ENCODE measurements around the gene RER1.

RER1 gene

DNA sequence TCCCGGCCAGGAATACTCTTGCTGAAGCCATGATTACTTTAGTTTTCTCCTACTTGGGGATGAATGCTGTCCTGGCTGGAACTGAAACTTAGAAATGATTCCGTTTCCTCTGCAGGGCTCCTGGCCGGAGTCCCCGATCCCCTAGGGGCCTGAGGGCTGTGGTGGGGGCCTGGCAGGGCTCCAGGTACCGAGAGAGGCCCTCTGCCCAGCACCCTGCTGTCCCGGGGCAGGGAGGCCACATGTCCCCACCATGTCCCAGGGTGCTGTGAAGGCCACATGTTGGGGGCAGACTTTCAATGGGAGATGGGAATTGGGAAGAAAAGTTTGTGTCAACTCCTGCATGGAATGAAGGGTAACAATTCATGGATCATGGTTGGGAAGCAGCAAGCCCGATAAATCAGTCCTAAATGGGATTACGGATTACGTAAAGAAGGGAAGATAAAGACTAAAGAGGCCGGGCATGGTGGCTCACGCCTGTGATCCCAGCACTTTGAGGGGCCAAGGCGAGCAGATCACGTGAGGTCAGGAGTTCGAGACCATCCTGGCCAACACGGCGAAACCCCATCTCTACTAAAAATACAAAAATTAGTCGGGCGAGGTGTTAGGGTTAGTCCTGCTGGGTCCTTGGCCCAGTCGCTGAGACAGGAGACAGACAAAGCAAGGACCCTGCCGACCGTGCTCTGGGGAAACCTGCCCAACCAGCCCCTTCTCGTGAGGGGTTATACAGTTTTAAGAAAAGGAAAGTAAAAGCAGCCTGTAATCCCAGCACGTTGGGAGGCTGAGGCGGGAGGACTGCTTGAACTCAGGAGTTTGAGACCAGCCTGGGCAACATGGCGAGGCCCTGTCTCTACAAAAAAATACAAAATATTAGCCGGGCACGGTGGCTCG is 37.8 kb upstream of the RER1 start:
- no peak for ATAC-seq

DNA sequence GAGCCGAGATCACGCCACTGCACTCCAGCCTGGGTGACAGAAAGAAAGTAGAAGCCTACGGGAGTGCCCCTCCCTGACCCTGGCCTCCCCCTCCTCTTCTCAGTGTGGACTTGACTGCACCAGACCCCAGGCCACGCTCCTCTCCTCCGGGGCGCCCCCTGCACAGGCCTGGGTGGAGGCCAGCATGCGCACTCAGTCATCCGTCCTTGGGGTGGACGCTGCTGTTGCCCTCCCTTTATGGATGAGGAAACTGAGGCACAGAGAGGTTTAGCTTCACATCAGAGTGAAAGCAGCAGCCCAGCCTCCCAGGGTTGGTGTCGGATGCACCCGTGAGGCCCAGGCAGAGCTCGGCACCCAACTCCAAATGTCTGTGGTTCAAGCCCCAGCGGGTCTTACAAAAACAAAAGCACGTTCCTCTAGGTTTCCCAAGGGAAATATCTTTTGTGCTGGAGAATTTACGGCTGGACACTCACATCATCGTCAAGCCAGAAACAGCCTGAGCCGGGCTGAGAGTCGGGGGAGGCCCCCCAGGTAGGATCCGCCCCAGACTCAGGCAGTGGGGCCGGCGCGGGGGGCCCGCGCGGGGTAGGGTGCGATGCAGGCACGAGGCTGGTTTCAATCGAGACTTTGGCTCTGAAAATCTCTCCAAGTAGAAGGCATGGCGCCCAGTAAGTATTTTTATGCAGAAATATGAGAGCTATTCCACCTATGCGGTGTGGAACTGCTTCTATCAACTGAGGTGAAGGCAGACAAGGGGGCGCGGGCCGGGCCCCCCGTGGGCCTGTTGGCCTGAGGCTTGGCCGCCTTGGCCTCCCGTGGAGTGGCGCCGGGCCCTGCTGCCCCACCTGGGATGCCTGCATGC is 36.9 kb upstream of the RER1 start:
- no peak for ATAC-seq

DNA sequence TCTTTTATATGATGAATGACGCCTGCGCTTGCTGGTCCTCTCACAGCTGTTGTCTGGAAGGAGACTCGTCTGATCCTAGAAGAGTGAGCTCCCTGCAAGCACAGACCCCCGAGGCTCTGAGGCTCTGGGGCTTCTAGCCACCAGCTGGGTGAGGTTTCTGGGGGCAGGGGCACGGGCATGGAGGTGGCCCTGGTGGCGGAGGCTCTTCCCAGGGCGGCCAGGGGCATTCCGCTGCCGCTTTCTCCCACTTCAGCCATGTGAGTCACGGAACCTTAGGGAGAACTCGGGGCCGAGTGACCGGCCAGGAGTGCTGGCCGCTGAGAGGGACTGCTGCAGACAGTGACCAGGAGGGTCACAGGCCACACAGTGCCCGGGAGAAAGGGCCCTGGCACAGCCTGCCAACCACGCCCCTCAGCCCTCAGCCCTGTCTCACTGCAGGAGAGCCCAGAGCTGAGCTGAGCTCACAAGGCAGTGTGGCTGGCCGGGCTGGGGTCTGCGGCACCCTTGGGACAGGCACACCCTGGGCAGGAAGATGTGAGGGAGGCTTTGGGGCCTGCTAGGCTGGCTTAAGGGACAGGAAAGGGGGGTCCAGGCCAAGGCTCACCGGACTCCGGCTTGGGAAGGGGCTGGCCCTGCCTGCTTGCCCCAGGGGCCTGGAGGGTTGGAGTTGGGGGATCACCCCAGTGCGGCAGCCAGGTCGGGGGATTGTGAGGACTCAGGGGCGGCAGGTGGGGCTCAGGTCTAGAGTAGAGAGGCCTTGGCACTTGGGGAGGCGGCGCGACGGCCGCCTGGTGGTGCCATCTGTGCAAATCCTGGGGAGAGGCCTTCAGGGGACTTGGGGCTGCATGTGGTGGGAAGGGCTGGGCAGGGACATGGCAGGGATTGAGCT is 36.0 kb upstream of the RER1 start:
- no peak for ATAC-seq

DNA sequence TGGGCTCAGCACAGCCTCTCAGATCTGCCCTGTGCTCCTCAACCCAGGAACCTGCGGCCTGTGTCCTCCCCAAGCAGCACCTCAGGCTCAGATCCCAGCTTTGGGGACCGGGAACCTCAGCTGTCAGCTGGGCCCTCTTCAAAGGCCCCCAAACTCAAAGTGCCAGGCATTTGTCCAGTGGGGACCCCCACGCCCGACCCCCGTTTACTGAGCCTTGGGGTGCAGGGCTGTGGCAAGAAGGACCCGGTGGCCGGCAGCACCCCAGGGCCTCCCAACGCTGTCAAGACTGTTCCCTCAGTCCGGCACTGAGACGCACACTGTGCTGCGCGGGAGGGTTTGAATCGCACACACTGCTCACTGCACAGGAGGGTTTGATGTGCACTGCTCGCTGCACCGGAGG is 35.2 kb upstream of the RER1 start:
- no peak for ATAC-seq

DNA sequence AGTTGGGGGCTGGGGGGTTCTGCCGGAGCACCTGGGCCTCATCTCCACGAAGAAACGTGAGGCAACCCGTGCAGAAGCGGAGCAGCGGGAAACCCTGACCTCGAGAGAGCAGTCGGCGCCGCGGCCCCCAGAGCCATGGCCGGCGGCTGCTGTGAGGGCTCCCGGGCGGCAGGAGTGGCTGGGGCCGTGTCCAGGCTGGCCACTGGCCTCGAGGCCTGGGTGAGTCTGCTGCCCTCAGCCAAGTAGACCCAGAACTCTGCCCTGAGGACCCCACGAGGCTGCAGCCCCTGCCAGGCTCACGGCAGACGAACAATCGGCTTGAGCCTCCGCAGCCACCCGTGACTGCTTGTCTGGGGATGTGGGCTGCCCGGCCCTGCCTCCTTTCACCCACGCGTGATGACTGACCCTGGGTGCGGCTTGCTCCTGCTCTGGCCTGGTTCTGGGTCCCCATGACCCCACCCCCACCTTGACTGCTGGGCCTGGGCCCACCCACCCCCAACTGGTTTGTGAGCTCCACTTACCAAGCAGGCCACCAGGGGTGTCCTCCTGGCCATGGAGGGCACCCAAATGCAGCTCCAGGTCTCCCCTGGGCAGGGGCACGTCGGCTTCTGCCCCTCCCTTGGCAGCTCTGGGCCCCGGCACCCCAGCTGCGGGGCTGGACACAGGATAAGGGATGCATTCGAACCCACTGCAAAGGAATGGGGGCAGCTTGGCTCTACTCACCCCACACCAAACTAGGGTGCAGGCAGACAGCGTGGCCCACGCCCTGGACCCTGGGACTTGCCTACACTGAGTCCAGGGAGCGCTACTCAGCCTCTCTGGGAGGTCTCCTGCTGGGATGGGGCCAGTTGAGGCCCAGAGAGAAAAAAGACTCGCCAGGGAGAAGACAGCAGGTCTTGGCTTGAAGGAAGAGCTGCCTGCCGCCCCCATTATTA is 34.5 kb upstream of the RER1 start:
- ATAC-seq, result no peak

DNA sequence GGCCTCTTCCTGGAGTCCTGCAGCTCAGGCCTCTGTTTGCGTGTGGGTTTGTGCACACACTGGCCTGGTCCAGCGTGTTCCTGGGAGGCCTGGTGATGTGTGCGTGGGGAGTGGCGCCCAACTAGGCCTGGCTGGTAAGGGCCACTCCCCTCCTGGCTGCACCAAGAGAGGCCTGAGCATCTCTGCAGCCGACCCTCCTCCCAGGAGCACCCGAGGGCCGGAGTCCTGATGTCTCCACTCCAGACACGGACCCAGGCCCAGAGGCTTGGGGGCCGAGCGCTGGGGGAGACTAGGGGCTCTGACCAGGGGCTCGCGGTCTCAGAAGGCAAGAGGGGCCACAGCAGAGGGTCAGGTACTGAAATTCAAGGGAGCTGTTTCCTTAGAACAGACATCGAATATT is 33.6 kb upstream of the RER1 start:
- no peak for ATAC-seq

DNA sequence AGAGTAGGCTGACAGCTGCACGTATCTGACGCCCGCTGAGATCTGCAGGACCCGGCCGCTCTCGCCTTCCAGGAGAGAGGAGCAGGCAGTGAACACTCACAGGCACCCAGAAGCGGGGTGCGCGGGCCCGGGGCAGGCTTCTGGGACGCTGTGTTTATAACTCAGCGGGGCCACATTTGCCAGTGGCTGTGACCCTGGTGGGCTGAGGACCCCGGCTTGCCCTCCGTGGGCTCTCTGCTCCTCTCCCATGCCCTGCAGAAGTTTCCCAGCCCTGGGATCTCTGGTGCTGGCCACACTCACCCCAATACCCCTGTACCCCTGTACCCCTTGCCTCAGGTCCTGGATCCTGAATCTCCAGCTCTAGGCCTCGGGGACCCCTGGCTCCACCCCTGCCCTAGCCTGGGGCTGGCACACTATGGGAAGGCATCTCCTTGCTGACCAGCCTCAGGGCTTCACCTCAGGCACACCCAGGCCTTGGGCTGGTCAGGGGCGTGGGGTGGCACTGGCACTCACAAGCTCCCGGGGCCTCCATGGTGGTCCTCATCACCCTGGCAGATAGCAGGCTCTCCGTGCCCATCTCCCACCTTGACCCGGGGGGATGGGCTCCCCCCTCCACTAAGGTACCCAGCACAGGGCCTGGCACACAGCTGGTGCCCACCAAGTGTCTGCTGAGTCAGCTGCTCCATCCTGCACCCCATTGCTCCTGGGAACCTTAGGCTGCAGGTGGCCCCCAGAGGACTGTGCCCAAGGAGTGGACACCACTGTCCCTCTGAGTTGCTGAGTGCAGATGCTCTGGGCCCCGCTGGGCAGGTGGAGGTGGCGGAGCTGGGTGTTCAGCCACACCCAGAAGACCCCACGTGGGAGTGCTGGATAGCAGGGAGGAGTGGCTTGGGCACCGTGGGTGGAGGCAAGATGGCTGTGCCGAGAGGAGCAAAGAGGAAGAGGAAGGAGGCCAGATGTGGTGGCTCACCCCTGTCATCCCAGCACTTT is 32.7 kb upstream of the RER1 start:
- no peak for ATAC-seq

DNA sequence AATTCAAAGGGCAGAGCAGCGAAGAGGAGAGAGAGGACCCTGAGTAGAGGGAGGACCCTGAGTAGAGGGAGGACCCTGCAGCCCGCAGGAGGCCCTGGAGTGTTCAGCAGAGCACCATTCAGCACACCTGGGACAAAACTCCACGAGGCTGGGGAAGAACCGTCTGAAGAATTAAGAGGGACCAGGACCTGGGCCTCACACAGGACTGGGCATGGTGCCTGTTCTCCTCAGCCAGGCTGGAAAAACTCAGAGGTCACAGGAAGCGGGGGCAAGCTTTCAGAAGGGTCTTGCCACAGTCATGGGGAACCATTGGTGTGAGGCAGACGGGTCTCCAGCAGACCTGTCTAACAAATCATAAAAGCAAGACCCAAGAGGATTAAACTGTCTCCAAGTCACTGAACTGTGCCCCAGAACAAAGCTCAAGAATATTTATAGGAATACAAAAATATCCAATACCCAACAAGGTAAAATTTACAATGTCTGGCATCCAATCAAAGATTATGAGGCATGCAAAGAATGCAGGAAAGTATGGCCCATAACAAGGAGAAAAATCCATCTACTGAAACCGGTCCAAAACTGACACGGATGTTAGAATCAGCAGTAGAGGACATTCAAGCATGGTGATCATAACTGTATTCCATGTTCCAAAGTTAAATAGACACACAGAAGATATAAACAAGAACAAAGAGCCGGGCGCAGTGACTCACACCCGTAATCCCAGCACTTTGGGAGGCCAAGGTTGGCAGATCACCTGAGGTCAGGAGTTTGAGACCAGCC is 30.9 kb upstream of the RER1 start:
- ATAC-seq, result no peak

DNA sequence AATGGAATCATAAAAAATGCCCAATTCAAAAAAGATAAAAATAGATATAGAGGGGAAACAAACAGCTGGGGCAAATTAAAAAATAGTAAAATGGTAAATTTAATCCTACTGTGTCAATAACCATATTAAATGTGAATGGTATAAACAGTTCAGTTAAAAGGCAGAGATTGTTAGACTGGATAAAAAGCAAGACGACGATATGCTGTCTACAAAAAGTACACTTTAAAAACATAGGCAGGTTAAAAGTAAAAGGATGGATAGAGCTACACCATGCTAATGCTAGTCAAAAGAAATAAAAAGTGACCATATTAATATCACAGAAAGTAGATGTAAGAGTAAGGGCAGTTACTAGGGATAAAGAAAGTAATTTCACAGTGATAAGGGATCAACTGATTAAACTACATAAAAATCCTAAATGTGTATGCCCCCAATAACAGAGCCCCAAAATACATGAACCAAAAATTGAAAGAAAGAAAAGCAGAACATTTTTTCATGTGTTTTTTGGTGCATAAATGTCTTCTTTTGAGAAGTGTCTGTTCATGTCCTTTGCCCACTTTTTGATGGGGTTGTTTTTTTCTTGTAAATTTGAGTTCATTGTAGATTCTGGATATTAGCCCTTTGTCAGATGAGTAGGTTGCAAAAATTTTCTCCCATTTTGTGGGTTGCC is 27.7 kb upstream of the RER1 start:
- ATAC-seq, result no peak

DNA sequence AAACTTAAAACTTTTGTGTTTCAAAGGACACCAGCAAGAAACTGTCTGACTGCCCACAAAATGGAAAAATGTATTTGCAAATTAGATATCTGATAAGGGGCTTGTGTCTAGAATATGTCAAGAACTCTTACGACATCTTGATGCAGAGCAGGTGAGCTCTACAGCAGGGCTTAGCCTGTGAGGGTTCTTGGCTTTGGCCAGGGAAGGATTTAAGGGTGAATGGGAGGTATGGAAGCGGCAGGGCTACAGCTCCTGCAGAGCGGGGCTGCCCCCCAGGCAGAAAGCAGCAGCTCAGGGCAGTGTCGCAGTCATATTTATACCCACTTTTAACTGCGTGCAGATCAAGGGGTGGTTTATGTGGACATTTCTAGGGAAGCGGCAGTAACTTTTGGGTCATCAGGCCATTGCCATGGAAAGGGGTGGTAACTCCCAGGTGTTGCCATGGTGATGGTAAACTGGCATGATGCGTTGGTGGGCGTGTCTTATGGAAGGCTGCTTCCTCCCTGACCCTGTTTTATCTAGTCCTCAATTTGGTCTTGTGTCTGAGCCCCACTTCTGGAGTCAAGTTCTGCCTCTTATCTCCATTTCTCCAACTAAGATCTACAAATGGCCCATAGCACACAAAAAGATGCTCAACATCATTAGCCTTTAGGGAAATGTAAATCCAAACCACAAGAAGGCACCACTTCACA is 23.4 kb upstream of the RER1 start:
- ATAC-seq, result no peak

DNA sequence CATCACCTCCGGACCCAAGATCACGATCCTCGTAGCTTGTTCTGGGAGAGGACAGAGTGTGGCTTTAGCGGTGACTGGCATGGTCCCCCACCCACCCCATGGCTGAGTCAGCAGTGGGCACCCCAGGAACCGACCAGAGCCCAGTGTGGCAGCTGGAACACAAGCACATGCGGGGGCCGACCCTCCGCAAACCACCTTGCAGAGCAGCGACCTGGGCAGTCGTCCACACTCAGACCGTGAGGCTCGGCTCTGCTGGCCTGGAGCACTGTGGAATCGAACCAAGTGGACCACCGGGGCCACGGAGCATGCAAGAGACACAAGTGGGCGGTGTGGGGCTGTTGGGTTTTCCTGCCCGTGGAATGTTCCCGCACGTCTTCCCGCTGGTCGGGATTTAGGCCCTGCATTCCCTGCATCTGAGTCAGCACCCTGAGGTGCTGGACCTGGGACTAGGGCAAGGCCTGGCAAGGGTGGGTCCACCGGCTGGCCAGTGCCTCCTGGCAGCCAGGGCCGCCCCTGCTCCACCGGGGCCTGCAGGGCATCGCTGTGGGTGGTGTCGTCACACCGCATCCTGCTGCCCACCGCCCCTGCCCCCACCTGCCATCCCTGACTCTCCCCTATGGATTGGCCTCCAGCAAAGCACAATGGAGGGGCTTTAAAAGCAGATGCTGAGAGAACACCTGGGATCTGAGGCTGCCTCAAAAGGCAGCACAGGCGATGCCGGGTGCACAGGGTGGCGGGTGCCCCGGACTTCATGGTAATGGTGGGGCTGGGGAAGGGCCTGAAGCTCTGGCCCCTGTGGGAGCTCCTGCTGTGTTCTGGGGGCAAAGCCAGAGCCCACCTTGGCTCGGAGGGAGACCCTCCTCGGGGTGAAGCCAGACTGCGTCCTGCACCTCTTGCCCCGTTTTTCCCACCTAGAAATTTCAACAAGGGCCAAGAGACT is 18.8 kb upstream of the RER1 start:
- ATAC-seq, result no peak

DNA sequence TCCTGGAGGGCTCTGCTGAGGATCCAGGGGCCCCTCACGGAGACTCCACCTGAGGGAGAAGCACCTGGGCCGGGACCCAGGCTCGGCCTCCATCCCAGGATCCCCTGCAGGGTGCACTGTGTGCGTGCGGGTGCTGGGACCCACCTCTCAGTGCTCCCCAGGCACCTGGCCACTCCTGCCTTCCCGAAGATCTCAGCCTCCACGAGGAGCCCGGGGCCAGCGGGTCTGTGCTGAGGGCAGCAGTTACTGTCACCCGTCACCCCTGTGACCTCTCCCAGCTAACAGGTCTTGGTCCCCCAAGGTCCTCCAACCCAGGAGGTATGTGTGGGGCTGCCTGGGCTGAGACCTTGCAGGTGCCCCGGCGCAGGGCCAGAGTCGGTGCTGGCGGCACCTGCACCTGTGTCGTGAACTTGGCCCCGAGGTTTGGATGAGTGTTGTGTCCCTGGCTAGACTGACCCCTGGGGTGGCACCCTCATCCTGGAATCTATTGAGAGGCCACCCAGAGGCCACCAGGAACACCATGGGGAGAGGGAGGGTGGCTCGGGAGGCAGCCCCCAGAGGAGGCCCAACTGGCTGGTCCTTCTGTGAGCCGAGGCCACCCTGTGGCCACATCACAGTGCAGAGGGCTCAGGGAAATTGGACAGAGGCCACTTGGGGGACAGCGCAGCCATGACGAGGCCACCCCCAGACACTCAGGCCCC is 17.9 kb upstream of the RER1 start:
- ATAC-seq, result no peak

DNA sequence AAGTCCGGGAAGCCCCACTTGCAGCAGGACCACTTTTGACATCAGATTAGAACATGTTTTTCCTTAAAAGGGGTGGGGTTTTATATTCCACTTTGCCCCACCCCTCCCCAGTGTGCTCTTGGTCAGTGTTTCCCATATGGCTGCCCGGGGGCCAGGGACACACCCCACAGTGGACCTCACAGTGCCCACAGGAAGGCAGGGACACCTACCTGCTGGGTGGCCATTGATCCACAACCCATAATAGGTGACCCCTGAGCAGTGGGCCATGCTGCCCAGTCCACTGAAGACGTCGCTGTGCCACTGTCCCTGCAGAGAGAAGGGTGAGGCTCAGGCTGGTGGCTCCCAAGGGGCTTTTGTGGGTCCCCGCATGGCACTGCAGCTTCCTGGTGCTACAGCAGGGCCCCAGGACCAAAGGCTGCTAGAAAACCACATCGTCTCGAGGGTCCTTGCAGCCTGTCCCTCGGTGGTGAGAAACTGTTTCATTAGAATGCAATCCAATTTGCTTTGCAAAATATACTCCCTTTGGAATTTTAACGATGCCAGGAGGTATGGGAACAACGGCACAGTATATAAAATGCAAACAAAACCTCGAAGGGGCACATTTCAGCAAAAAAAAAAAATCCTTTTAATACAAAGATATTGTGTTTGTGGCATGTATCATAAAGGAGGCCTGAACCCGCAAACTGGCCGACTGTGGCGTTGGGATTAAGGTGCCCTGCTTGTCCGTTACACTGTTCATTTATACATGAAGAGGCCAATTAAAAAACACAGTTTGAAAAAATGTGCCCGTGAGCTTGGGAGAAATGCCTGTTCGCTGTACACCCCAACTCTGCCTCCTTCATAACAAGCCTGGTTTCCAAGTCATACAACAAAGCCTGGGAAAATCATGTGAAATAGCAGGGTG is 17.1 kb upstream of the RER1 start:
- no peak for ATAC-seq

DNA sequence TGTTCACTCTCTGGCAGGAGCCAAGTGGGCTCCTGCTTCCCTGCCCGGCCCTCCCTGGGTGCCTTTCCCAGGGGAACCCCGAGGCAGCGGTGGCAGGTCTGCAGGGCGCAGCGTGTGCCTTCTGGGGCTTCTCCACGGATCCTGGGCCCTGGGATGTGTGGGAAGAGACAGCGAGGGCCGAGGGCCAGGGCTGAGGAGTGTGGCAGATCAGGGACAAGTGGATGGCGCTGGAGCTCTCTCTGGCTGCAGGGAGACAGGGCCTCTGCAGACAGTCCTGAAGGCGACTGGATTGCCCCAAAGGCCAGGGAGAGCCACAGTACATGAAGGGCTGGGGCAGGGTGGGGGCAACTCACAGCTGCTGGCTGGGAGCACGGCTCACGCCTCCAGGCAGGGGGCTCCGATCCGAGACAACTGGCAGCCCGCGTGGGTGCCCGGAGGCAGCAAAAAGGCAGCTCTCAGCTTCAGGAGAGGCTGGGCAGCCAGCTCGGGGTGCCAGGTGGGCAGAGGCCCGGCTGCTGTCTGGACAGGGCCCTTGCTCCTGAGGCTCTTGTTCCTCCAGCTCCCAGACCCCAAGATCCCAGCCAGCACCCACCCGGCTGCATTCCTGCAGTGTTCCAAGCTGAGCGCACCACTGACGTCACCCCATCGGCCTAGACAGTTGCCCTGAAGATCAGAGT is 16.3 kb upstream of the RER1 start:
- ATAC-seq, result no peak

DNA sequence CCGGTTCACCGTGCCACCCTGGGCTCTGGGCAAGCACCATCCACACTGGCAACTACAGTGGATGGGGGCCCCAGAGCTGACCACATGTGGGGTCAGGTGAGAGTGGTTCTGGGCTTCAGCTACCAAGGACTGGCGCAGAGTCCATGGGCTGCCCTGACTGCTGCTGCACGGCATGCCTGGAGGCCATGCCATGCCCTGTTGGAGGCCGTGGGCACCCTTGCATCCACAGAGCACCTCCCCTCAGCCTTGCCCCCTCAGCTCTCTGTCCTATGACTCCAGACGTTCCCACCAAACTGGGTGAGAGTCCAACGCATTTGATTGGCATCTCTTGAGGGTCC is 15.7 kb upstream of the RER1 start:
- ATAC-seq, result no peak
